ENCODE data around the gene DNMT3A. TPM values are rescaled to one million over a fixed set of nuclear protein-coding genes. Genes with fewer than 3 reads are reported as not detected.

The DNMT3A gene
- total and polyA plus RNA-seq, 2 experiments from 2014 or later: 47.2 to 80.4 TPM

DNA sequence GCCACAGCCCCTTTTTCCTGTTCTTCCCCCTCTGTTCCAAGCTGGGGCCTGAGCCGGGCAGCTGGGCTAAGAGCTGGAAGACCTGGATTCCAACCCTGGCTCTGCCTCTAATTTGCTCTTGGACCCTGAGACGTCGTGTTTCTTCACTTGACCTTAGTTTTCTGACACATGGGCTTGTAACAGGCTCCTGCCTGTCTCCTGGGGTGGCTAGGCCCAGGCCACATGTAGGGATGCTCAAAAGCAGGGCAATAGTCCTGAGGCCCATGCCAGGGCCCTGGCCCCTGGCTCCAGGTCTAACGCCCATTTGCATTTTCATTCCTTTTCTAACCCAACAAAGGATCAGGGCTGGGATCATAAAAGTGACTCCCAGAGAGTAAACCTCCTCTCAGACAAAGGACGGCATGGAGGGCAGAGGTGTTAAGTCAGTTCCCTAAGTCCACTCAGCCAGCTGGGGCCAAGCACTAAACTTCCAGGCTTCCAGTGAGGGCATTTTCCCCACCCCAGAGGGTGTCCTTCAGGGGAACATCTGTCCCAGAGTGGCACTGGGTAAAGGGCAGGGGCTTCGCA is 16.6 kb upstream of the DNMT3A start (continued):
- TF ChIP-seq EZH2 (IDR thresholded peaks at IDR 0.05; ENCODE audit: low read depth, unreplicated experiment): no peak
- TF ChIP-seq NANOG (IDR thresholded peaks at IDR 0.05; ENCODE audit: borderline replicate concordance): no peak
- TF ChIP-seq CTCF (conservative IDR thresholded peaks at IDR 0.05; ENCODE audit: low read depth in 2 of 2): no peak
- TF ChIP-seq STAT1 (IDR thresholded peaks at IDR 0.05; ENCODE audit: unreplicated experiment): no peak
- TF ChIP-seq ZNF331 (CRISPR knock-in tag; IDR thresholded peaks at IDR 0.05; ENCODE audit: low read depth): no peak
- TF ChIP-seq JUNB (IDR thresholded peaks at IDR 0.05; ENCODE audit: unreplicated experiment): no peak

GRCh38 chr2:25356088-25356487 is 14.4 kb upstream of the DNMT3A start:
- H4K20me1 ChIP-seq (replicated peaks; ENCODE audit: insufficient read depth): no peaks in the 10 kb centered on the region
- no peak overlapping the region for H3K27ac ChIP-seq (ENCODE audit: low read depth)
- H3K27ac Mint-ChIP-seq: no peak overlapping the region
- TF ChIP-seq REST (IDR thresholded peaks at IDR 0.05; ENCODE audit: unreplicated experiment) (no peak), EZH2 (IDR thresholded peaks at IDR 0.05; ENCODE audit: low read depth, unreplicated experiment) (no peak), CTCF (conservative IDR thresholded peaks at IDR 0.05; ENCODE audit: low read depth in 2 of 2) (no peak), POLR2AphosphoS5 (IDR thresholded peaks at IDR 0.05; ENCODE audit: low read depth) (no peak), NANOG (IDR thresholded peaks at IDR 0.05; ENCODE audit: borderline replicate concordance) (no peak), STAT1 (IDR thresholded peaks at IDR 0.05; ENCODE audit: unreplicated experiment) (no peak), ZNF331 (CRISPR knock-in tag; IDR thresholded peaks at IDR 0.05; ENCODE audit: low read depth) (no peak), JUNB (IDR thresholded peaks at IDR 0.05; ENCODE audit: unreplicated experiment) (no peak), EZH2phosphoT487 (IDR thresholded peaks at IDR 0.05; ENCODE audit: unreplicated experiment) (no peak), ZNF114 (CRISPR knock-in tag; IDR thresholded peaks at IDR 0.05) (no peak)
- TF ChIP-seq, protein P1, sequence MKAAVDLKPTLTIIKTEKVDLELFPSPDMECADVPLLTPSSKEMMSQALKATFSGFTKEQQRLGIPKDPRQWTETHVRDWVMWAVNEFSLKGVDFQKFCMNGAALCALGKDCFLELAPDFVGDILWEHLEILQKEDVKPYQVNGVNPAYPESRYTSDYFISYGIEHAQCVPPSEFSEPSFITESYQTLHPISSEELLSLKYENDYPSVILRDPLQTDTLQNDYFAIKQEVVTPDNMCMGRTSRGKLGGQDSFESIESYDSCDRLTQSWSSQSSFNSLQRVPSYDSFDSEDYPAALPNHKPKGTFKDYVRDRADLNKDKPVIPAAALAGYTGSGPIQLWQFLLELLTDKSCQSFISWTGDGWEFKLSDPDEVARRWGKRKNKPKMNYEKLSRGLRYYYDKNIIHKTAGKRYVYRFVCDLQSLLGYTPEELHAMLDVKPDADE (IDR thresholded peaks at IDR 0.05): no peak

More at GRCh38 chr2:25356088-25356487, 14.4 kb upstream of the DNMT3A start:
- DNase-seq (ENCODE audit: low spot score): no peak
- no peak overlapping the region for H2AFZ ChIP-seq
- no peak for ATAC-seq
- no peaks in the 10 kb centered on the region for H3K36me3 Mint-ChIP-seq (ENCODE audit: low read depth)
- no peaks in the 10 kb centered on the region; the same call in 1 of the 3 replicates for H3K4me1 Mint-ChIP-seq
- peaks cover 3% of the 10 kb centered on the region for H3K27me3 ChIP-seq (ENCODE audit: insufficient read depth)
- no peak overlapping the region for H3K4me3 Mint-ChIP-seq
- H3K4me3 ChIP-seq: no peak overlapping the region
- no peaks in the 10 kb centered on the region for H3K9me2 ChIP-seq (ENCODE audit: insufficient read depth)
- H3F3A ChIP-seq (replicated peaks; ENCODE audit: low read depth): no peaks in the 10 kb centered on the region
- H3K36me3 ChIP-seq (ENCODE audit: insufficient read depth): no peaks in the 10 kb centered on the region
- H3K4me2 ChIP-seq: no peak overlapping the region
- H3K4me1 ChIP-seq (ENCODE audit: insufficient read depth): no peaks in the 10 kb centered on the region
- H3K79me2 ChIP-seq (replicated peaks; ENCODE audit: insufficient read depth): no peaks in the 10 kb centered on the region
- no peaks in the 10 kb centered on the region; the same call in 2 of the 3 replicates for H3K9me3 Mint-ChIP-seq
- H3K27me3 Mint-ChIP-seq (ENCODE audit: insufficient read depth, low read depth, poor library complexity): peaks cover 12% of the 10 kb centered on the region

Measured in GM23338 (cell line).